ENCODE measurements around the gene MUC6. TPM values are rescaled to one million over a fixed set of nuclear protein-coding genes. Genes with fewer than 3 reads are reported as not detected.

The MUC6 gene
- total RNA-seq, 1 experiment from 2014 or later, result not detected

GRCh38 chr11:1028616-1029015 is 7.9 kb downstream of the MUC6 start:
- no peak overlapping the region for H2BK5ac ChIP-seq (ENCODE audit: insufficient read length, low read length)
- TF ChIP-seq CTCF (conservative IDR thresholded peaks at IDR 0.05), result no peak
- WGBS (ENCODE audit: extremely low coverage, insufficient read length, low lambda C conversion rate), result no CpG with 5 or more reads among the region's 14 CpGs
- H4K91ac ChIP-seq (ENCODE audit: insufficient read length, low read depth, low read length), result no peak overlapping the region
- Mint-ChIP-seq H3K27me3 (ENCODE audit: low read depth) (no peaks in the 10 kb centered on the region), H3K36me3 (ENCODE audit: insufficient read depth in 1 of 3, low read depth in 3 of 3) (no peaks in the 10 kb centered on the region), H3K27ac (peak overlapping the region in 1 of 3 experiments; percentile 22; a peak in 1 of 7 replicates), H3K4me3 (no peak overlapping the region), H3K9me3 (peaks cover 0 to 6% of the 10 kb centered on the region in 2 experiments; a peak in 2 of 5 replicates), H3K4me1 (no peaks in the 10 kb centered on the region)
- H2BK12ac ChIP-seq (ENCODE audit: insufficient read length, low read depth, low read length), result no peak overlapping the region
- no peaks in the 10 kb centered on the region for H3K23me2 ChIP-seq (ENCODE audit: insufficient read length, low read depth, low read length, poor library complexity, severe bottlenecking)
- H4K5ac ChIP-seq (ENCODE audit: insufficient read length, low read depth, low read length), result no peak overlapping the region
- H3K18ac ChIP-seq (ENCODE audit: insufficient read length, low read depth, low read length), result no peak overlapping the region
- H4K20me1 ChIP-seq (ENCODE audit: control insufficient read depth, insufficient read depth, insufficient read length), result no peaks in the 10 kb centered on the region
- no peaks in the 10 kb centered on the region for H3K79me1 ChIP-seq (ENCODE audit: insufficient read depth, low read depth, low read length, poor library complexity, severe bottlenecking)
- H3K4ac ChIP-seq (ENCODE audit: low read depth, low read length), result no peak overlapping the region
- no peak for DNase-seq
- H2BK120ac ChIP-seq (ENCODE audit: low read depth, low read length, poor library complexity, severe bottlenecking), result no peak overlapping the region
- H2AFZ ChIP-seq (ENCODE audit: low read length), result no peak overlapping the region
- H2AK5ac ChIP-seq (ENCODE audit: insufficient read length, low read length), result no peak overlapping the region
- H3K4me1 ChIP-seq (ENCODE audit: insufficient read depth, low read length), result no peaks in the 10 kb centered on the region
- no peak overlapping the region for H3K23ac ChIP-seq (ENCODE audit: insufficient read length, low read depth, low read length)
- no peak overlapping the region; the same call in 1 of the 2 replicates for H3K14ac ChIP-seq (ENCODE audit: insufficient read depth, low read length)
- no peak overlapping the region for H2BK20ac ChIP-seq (ENCODE audit: low read depth, low read length, poor library complexity, severe bottlenecking)
- H3K27ac ChIP-seq (ENCODE audit: insufficient read length, low read depth, low read length), result no peak overlapping the region
- H3K79me2 ChIP-seq (ENCODE audit: insufficient read depth, low read length), result no peaks in the 10 kb centered on the region
- no peak overlapping the region for H3K4me2 ChIP-seq (ENCODE audit: insufficient read depth, insufficient read length, low read length)
- H3K56ac ChIP-seq (ENCODE audit: insufficient read length, low read depth, low read length), result no peak overlapping the region
- H2BK15ac ChIP-seq (ENCODE audit: low read depth, low read length), result no peak overlapping the region
- H3T11ph ChIP-seq (ENCODE audit: low read length), result no peak overlapping the region
- no peaks in the 10 kb centered on the region for H3K27me3 ChIP-seq (ENCODE audit: insufficient read depth, low read length)
- H3K9me3 ChIP-seq (ENCODE audit: control insufficient read depth, low read depth, low read length), result no peaks in the 10 kb centered on the region
- H3K9ac ChIP-seq (ENCODE audit: extremely low read depth, insufficient read length, low read length), result no peak overlapping the region
- H4K8ac ChIP-seq (replicated peaks; ENCODE audit: insufficient read length, low read depth, low read length), result no peak overlapping the region

All from H9 (cell line).